Glutamatergic neuron (in vitro differentiated cells): ENCODE results near the gene MGAT2. TPM values are rescaled to one million over a fixed set of nuclear protein-coding genes. Genes with fewer than 3 reads are reported as not detected.
A peak's percentile ranks its signal among the peaks of the same experiment; 100 is the strongest.
"Not testable (repeated sequence)": the region's sequence is repeated elsewhere in the genome, so short reads cannot be mapped to it uniquely, and the experiment has no call there.

ENCODE experiments used
- DNase-seq: peaks from one replicate; pipeline ENCODE4 v3.0.0; 2022
- H3K27ac Mint-ChIP-seq: one replicate; pipeline ENCODE4 v1.8.0; 2020; ENCODE audit warnings: mild to moderate bottlenecking, mixed read lengths, inconsistent platforms; ENCODE audit not compliant: unreplicated experiment
- H3K27me3 Mint-ChIP-seq: one replicate; pipeline ENCODE4 v1.8.0; 2020; ENCODE audit warnings: mild to moderate bottlenecking, moderate library complexity, mixed read lengths, inconsistent platforms; ENCODE audit not compliant: unreplicated experiment
- H3K36me3 Mint-ChIP-seq: one replicate; pipeline ENCODE4 v1.8.0; 2020; ENCODE audit warnings: mild to moderate bottlenecking, mixed read lengths, inconsistent platforms; ENCODE audit not compliant: unreplicated experiment
- H3K4me1 Mint-ChIP-seq: one replicate; pipeline ENCODE4 v1.8.0; 2020; ENCODE audit warnings: mild to moderate bottlenecking, low read depth, mixed read lengths, inconsistent platforms; ENCODE audit not compliant: unreplicated experiment
- H3K4me3 Mint-ChIP-seq: one replicate; pipeline ENCODE4 v1.8.0; 2020; ENCODE audit warnings: mild to moderate bottlenecking, mixed read lengths, inconsistent platforms; ENCODE audit not compliant: unreplicated experiment
- H3K9me3 Mint-ChIP-seq: one replicate; pipeline ENCODE4 v1.8.0; 2020; ENCODE audit warnings: mild to moderate bottlenecking, moderate library complexity, mixed read lengths, inconsistent platforms; ENCODE audit not compliant: unreplicated experiment
- total RNA-seq: library from RNA; stranded (reverse); fragmentation: NEBNext Ultra II Directional; extraction: Animal tissue kit (Norgen Biotek cat#: 25700); gene quantifications from one replicate; pipeline ENCODE4 v1.2.1, GENCODE V29; 2021; ENCODE audit not compliant: unreplicated experiment
- TF ChIP-seq, protein P1 (sequence below): fragments of 200-600 bp; sonication (generic); IDR thresholded peaks from one replicate; pipeline ENCODE4 v1.5.0; 2021; ENCODE audit not compliant: partially characterized antibody, unreplicated experiment

Gene MGAT2
- total RNA-seq, 1 donor from 2014 or later = 20.6 TPM

DNA sequence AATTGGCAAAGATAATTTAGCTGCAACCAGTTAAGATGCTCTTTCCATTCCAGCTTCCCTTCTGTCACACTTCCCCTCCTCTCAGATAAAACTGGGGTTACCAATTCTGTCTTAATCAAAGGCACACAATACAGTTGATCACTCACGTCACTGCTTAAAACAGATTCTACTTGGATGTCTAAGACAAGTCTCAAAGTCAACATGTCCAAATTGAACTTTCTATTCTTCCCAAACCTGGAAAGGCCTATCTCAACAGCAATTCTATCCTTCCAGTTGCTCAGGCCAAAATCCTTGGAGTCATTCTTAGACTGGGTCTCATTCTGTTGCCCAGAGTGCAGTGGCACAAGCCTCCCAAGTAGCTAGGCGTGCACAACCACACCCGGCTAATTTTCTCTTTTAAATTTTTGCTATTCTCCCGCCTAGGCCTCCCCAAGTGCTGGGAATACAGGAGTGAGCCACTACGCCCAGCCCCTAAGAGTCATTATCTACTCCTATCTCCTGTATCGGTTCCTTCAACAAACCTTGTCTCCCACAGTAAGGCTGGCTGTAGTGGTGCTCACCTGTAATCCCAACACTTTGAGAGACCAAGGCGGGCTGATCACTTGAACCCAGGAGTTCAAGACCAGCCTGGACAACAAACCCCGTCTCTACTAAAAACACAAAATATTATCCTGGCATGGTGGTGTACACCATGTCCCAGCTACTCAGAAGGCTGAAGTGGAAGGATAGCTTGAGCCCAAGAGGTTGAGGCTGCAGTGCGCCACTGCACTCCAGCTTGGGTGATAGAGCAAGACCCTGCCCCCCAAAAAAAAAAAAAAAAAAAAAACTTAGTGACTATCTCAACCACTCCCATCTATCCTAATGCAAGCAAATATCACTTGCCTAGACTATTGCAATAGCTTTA lies 39.1 kb upstream of the MGAT2 start:
- Mint-ChIP-seq H3K27ac (no peak overlapping the region), H3K4me3 (no peak overlapping the region), H3K9me3 (peaks cover 14% of the 10 kb centered on the region), H3K27me3 (peaks cover 12% of the 10 kb centered on the region), H3K4me1 (peaks cover 3% of the 10 kb centered on the region), H3K36me3 (peaks cover 6% of the 10 kb centered on the region)
- no peak for DNase-seq
- TF ChIP-seq, protein P1, sequence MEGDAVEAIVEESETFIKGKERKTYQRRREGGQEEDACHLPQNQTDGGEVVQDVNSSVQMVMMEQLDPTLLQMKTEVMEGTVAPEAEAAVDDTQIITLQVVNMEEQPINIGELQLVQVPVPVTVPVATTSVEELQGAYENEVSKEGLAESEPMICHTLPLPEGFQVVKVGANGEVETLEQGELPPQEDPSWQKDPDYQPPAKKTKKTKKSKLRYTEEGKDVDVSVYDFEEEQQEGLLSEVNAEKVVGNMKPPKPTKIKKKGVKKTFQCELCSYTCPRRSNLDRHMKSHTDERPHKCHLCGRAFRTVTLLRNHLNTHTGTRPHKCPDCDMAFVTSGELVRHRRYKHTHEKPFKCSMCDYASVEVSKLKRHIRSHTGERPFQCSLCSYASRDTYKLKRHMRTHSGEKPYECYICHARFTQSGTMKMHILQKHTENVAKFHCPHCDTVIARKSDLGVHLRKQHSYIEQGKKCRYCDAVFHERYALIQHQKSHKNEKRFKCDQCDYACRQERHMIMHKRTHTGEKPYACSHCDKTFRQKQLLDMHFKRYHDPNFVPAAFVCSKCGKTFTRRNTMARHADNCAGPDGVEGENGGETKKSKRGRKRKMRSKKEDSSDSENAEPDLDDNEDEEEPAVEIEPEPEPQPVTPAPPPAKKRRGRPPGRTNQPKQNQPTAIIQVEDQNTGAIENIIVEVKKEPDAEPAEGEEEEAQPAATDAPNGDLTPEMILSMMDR = no peak

DNA sequence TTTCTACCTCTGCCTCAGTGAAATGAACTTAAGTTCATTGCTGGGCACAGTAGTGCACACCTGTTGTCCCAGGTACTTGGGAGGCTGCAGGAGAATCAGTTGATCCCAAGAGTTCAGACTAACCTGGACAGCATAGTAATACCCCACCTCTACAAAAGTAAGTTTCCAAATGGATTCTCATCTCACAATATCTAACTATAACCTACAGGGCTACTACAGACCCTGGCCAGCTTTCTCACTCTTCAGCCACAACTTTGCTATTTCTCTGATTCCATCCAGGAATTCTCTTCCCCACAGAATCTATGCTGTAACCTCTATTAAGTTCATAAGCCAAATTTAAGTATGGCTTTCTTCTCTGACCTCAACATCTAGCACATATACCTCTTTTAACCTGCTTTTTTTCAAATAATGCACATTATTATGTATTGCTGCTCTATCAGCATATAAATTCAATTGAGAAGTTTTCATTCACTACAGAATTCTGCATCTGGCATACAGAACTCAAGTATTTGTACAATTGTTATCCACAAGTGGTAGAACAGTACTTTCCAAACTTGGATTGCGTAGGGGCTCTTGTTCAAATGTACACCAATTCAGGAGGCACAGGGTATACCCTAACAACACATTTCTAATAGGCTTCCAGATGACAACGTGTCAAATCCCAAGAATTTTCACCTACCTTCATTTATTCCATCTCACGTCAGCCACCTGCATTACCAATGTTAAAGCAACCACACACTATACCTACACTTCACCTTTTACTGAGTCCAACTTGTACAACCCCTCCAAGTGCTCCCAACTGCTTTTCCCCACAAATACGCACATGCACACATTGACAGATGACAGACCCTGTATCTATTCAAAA lies 38.3 kb upstream of the MGAT2 start:
- Mint-ChIP-seq H3K4me1 (peaks cover 3% of the 10 kb centered on the region), H3K27me3 (peaks cover 15% of the 10 kb centered on the region), H3K27ac (no peak overlapping the region), H3K4me3 (no peak overlapping the region), H3K9me3 (peaks cover 20% of the 10 kb centered on the region), H3K36me3 (peaks cover 6% of the 10 kb centered on the region)
- no peak for DNase-seq
- TF ChIP-seq, protein P1 = no peak

DNA sequence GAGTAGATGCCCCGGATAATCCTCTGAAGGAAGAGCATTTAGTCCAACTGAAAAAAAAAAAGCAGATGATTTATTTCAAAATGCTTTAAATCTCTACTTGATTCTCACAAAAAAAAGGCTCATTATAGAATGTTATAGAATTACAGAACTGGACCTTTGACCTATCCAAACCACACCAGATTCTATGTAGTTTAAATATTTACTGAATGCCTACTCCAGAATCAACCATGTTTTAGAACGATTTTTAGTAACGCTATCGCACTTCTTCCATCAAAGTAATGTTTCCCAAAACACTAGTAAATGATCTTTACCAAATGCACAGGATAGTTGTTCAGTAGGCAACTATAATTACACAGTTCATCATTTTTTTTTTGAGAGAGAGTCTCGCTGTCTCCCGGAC lies 37.0 kb upstream of the MGAT2 start:
- Mint-ChIP-seq H3K27me3 (peaks cover 15% of the 10 kb centered on the region), H3K9me3 (peaks cover 20% of the 10 kb centered on the region), H3K4me1 (peaks cover 3% of the 10 kb centered on the region), H3K36me3 (peaks cover 6% of the 10 kb centered on the region), H3K27ac (no peak overlapping the region), H3K4me3 (peak overlapping the region; percentile 94)
- no peak for DNase-seq
- TF ChIP-seq, protein P1 = no peak

DNA sequence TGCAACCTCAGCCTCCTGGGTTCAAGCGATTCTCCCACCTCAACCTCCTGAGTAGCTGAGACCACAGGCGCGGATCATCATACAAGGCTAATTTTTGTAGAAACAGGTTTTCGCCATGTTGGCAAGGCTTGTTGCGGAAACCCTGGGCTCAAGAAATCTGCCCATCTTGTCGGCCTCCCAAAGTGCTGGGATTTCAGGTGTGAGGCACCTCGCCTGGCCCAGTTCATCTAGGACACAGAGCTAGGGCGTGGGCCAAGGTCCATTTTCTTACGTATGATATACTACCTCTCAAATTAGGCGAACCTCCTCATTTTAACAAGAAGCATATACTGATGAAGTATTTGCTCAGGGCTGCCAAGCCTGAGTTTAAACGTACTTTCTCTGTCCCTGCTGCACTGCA lies 36.5 kb upstream of the MGAT2 start:
- Mint-ChIP-seq H3K9me3 (peaks cover 20% of the 10 kb centered on the region), H3K4me1 (peaks cover 3% of the 10 kb centered on the region), H3K27me3 (peaks cover 15% of the 10 kb centered on the region), H3K4me3 (peak overlapping the region; percentile 94), H3K27ac (no peak overlapping the region), H3K36me3 (peaks cover 6% of the 10 kb centered on the region)
- TF ChIP-seq, protein P1 = no peak
- no peak for DNase-seq

DNA sequence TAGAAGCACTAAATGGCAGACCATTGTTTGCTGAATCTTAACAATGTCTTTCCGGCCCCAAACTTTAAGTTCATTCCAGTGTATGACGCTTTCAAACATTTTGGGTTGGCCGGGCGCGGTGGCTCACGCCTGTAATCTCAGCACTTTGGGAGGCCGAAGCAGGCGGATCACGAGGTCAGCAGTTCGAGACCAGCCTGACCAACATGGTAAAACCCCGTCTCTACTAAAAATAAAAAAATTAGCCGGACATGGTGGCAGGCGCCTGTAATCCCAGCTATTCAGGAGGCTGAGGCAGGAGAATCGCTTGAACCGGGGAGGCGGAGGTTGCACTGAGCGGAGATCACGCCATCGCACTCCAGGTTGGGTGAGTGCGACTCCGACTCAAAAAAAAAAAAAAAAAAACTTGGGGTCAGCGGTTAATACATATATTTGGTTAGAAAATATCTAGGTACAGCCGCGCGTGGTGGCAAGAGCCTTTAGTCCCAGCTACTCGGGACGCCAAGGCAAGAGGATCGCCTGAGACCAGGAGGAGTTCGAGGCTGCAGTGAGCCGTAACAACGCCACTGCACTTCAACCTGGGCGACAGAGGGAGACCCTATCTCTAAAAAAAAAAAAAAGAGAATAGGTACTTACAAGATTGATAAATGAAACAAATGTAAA lies 35.5 kb upstream of the MGAT2 start:
- peaks cover 15% of the 10 kb centered on the region for H3K27me3 Mint-ChIP-seq
- H3K4me3 Mint-ChIP-seq = peak overlapping the region; percentile 94
- H3K9me3 Mint-ChIP-seq = peaks cover 24% of the 10 kb centered on the region
- DNase-seq = peak; percentile 30
- H3K27ac Mint-ChIP-seq = peak overlapping the region; percentile 99
- not testable (repeated sequence) for H3K36me3 Mint-ChIP-seq, H3K4me1 Mint-ChIP-seq
